Measurements from ENCODE around the gene TAPT1. TPM values are rescaled to one million over a fixed set of nuclear protein-coding genes. Genes with fewer than 3 reads are reported as not detected.

The TAPT1 gene
- total RNA-seq, 1 donor, result 21.1 TPM

- no peak for TF ChIP-seq CTCF (IDR thresholded peaks at IDR 0.05; ENCODE audit: insufficient read depth, low read length)
- no peak overlapping the region for H3K4me3 ChIP-seq (ENCODE audit: low read depth, low read length)
- no peak for DNase-seq (ENCODE audit: low read depth)
Observed at GRCh38 chr4:16165931-16166330, 60.3 kb downstream of the TAPT1 start.

- no peak for TF ChIP-seq CTCF (IDR thresholded peaks at IDR 0.05; ENCODE audit: insufficient read depth, low read length)
- no peak for DNase-seq (ENCODE audit: low read depth)
- no peak overlapping the region for H3K4me3 ChIP-seq (ENCODE audit: low read depth, low read length)
Observed at GRCh38 chr4:16162891-16163290, 63.4 kb downstream of the TAPT1 start.

GRCh38 chr4:16161851-16162408 is 64.3 kb downstream of the TAPT1 start:
- DNase-seq (ENCODE audit: low read depth), result no peak
- no peak overlapping the region for H3K4me3 ChIP-seq (ENCODE audit: low read depth, low read length)
- TF ChIP-seq CTCF (IDR thresholded peaks at IDR 0.05; ENCODE audit: insufficient read depth, low read length), result no peak

GRCh38 chr4:16160457-16160856 is 65.8 kb downstream of the TAPT1 start:
- no peak for DNase-seq (ENCODE audit: low read depth)
- H3K4me3 ChIP-seq (ENCODE audit: low read depth, low read length), result no peak overlapping the region
- no peak for TF ChIP-seq CTCF (IDR thresholded peaks at IDR 0.05; ENCODE audit: insufficient read depth, low read length)

GRCh38 chr4:16159286-16159685 is 67.0 kb downstream of the TAPT1 start:
- DNase-seq (ENCODE audit: low read depth), result no peak
- no peak overlapping the region for H3K4me3 ChIP-seq (ENCODE audit: low read depth, low read length)
- TF ChIP-seq CTCF (IDR thresholded peaks at IDR 0.05; ENCODE audit: insufficient read depth, low read length), result no peak

GRCh38 chr4:16158504-16158852 is 67.8 kb downstream of the TAPT1 start:
- no peak for DNase-seq (ENCODE audit: low read depth)
- no peak for TF ChIP-seq CTCF (IDR thresholded peaks at IDR 0.05; ENCODE audit: insufficient read depth, low read length)
- H3K4me3 ChIP-seq (ENCODE audit: low read depth, low read length), result no peak overlapping the region
